Mesenchymal stem cell (in vitro differentiated cells and primary cell): ENCODE results near the gene CCDC30.

Experiments used
- DNase-seq: peaks from one replicate; pipeline ENCODE4 v3.0.0-alpha.2; 2013
- H2AFZ ChIP-seq: one replicate; pipeline ENCODE4 v1.6.1; 2013; ENCODE audit warnings: low read depth, mild to moderate bottlenecking, control low read depth, inconsistent platforms, low read length, moderate library complexity
- H2AK5ac ChIP-seq: 2 replicates; pipeline ENCODE4 v1.6.1; 2013; ENCODE audit warnings: low read length, moderate library complexity, mild to moderate bottlenecking, inconsistent platforms; ENCODE audit not compliant: severe bottlenecking
- H2BK120ac ChIP-seq: one replicate; pipeline ENCODE4 v1.6.1; 2013; ENCODE audit warnings: low read depth, mild to moderate bottlenecking, inconsistent platforms, low read length, moderate library complexity
- H2BK12ac ChIP-seq, 2 experiments: one replicate each; pipeline ENCODE4 v1.6.1; 2013; ENCODE audit warnings: inconsistent platforms in 2 of 2, low read length in 2 of 2, mild to moderate bottlenecking in 2 of 2, moderate library complexity in 2 of 2, control low read depth in 1 of 2
- H2BK15ac ChIP-seq: one replicate; pipeline ENCODE4 v1.6.1; 2013; ENCODE audit warnings: mild to moderate bottlenecking, low read depth, inconsistent platforms; ENCODE audit not compliant: poor library complexity, severe bottlenecking
- H2BK5ac ChIP-seq: 2 replicates; pipeline ENCODE4 v1.6.1; 2013; ENCODE audit warnings: low read depth, mild to moderate bottlenecking, low read length, control low read depth, inconsistent platforms; ENCODE audit not compliant: poor library complexity, severe bottlenecking
- H3K14ac ChIP-seq, 2 experiments: one replicate each; pipeline ENCODE4 v1.6.1; 2013; ENCODE audit warnings: inconsistent platforms in 2 of 2, low read length in 2 of 2, control low read depth in 1 of 2, mild to moderate bottlenecking in 1 of 2, moderate library complexity in 1 of 2
- H3K18ac ChIP-seq, 2 experiments: one replicate each; pipeline ENCODE4 v1.6.1; 2013; ENCODE audit warnings: inconsistent platforms in 2 of 2, low read length in 2 of 2, control low read depth in 1 of 2, low read depth in 1 of 2, mild to moderate bottlenecking in 1 of 2
- H3K23ac ChIP-seq, 2 experiments: one replicate each; pipeline ENCODE4 v1.6.1; 2013; ENCODE audit warnings: inconsistent platforms in 2 of 2, low read length in 2 of 2, mild to moderate bottlenecking in 2 of 2, moderate library complexity in 2 of 2, control low read depth in 1 of 2
- H3K27ac ChIP-seq: 2 replicates; pipeline ENCODE4 v1.5.1; 2013; ENCODE audit warnings: mild to moderate bottlenecking, moderate library complexity, low read length, control low read depth, inconsistent platforms; ENCODE audit not compliant: poor library complexity, severe bottlenecking
- H3K27me3 ChIP-seq, 2 experiments: 2 replicates each; pipeline versions ENCODE4 v1.6.1 to v1.7.0; 2013; ENCODE audit warnings: low read length in 2 of 2, mild to moderate bottlenecking in 2 of 2, moderate library complexity in 2 of 2, control low read depth in 1 of 2, inconsistent platforms in 1 of 2; ENCODE audit not compliant: control insufficient read depth in 1 of 2, insufficient read depth in 1 of 2
- H3K36me3 ChIP-seq, 2 experiments: 2 replicates each; pipeline versions ENCODE4 v1.6.1 to v1.7.0; 2013; ENCODE audit warnings: low read length in 2 of 2, control low read depth in 1 of 2, inconsistent platforms in 1 of 2, low read depth in 1 of 2, mild to moderate bottlenecking in 1 of 2; ENCODE audit not compliant: insufficient read depth in 2 of 2, control insufficient read depth in 1 of 2
- H3K4ac ChIP-seq, 2 experiments: one replicate each; pipeline ENCODE4 v1.6.1; 2013; ENCODE audit warnings: inconsistent platforms in 2 of 2, low read length in 2 of 2, mild to moderate bottlenecking in 2 of 2, moderate library complexity in 2 of 2, control low read depth in 1 of 2, low read depth in 1 of 2
- H3K4me1 ChIP-seq: 2 replicates; pipeline ENCODE4 v1.6.1; 2013; ENCODE audit warnings: low read depth, low read length, control low read depth; ENCODE audit not compliant: control insufficient read depth, insufficient read depth
- H3K4me2 ChIP-seq: 2 replicates; pipeline ENCODE4 v1.6.1; 2013; ENCODE audit warnings: low read length, mild to moderate bottlenecking, inconsistent platforms; ENCODE audit not compliant: poor library complexity, severe bottlenecking
- H3K4me3 ChIP-seq, 2 experiments: 2 replicates each; pipeline versions ENCODE4 v1.5.1 to v1.7.0; 2013; ENCODE audit warnings: low read length in 2 of 2, mild to moderate bottlenecking in 2 of 2, control low read depth in 1 of 2, low read depth in 1 of 2; ENCODE audit not compliant: insufficient read depth in 1 of 2
- H3K79me1 ChIP-seq: replicated peaks from 2 replicates; pipeline ENCODE4 v1.6.1; 2013; ENCODE audit warnings: mild to moderate bottlenecking, control low read depth, low read length, inconsistent platforms; ENCODE audit not compliant: poor library complexity, severe bottlenecking
- H3K9ac ChIP-seq: 2 replicates; pipeline ENCODE4 v1.7.0; 2013; ENCODE audit warnings: mild to moderate bottlenecking, low read length, moderate library complexity
- H3K9me3 ChIP-seq: 2 replicates; pipeline ENCODE4 v1.7.0; 2013; ENCODE audit warnings: mild to moderate bottlenecking, low read length; ENCODE audit not compliant: control insufficient read depth
- H4K8ac ChIP-seq: one replicate; pipeline ENCODE4 v1.6.1; 2013; ENCODE audit warnings: inconsistent platforms, mild to moderate bottlenecking, low read length, moderate library complexity
- H4K91ac ChIP-seq: one replicate; pipeline ENCODE4 v1.6.1; 2013; ENCODE audit warnings: mild to moderate bottlenecking, low read length, inconsistent platforms
- WGBS: methylation state at CpG from one replicate; pipeline ENCODE4 v1.1.7; 2013; ENCODE audit warnings: mixed read lengths; 5-methylcytosine and 5-hydroxymethylcytosine counted together

CCDC30 gene

DNA sequence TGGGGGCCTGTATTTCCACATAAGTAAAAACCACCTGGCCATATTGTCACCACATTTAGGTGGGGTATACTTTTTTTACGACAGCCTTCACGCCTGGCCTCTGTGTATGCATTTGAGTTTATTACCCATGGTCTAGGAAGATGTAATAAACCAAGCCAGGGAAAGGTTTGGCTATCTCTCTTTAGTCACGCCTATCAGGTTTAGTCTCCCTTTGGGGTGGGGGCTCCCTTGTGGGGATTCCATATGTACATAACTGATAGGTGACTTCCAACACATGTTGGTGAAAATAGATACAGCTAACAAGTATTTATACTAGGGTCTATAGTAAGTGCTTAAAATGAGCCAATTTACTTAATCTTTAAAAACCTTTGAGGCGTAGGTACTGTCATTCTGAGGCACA, 223.3 kb downstream of the CCDC30 start:
- DNase-seq, result no peak
- Histone ChIP-seq H4K91ac (no peak overlapping the region), H4K8ac (no peak overlapping the region), H3K36me3 (peaks cover 0 to 54% of the 10 kb centered on the region in 2 experiments), H3K18ac (no peak overlapping the region), H2BK15ac (no peak overlapping the region), H3K4me1 (peaks cover 6% of the 10 kb centered on the region), H3K79me1 (no peaks in the 10 kb centered on the region), H3K27ac (no peak overlapping the region), H2BK12ac (no peak overlapping the region), H2AK5ac (no peak overlapping the region), H3K4me3 (peak overlapping the region in 1 of 2 experiments; percentile 92), H2BK120ac (no peak overlapping the region), H2BK5ac (no peak overlapping the region), H3K9ac (peak overlapping the region; percentile 59), H3K27me3 (no peaks in the 10 kb centered on the region), H3K23ac (no peak overlapping the region), H3K4me2 (no peak overlapping the region), H3K14ac (no peak overlapping the region), H2AFZ (no peak overlapping the region), H3K9me3 (no peaks in the 10 kb centered on the region), H3K4ac (no peak overlapping the region)
- WGBS, result 91% methylated on average over 4 of the region's 4 CpGs

DNA sequence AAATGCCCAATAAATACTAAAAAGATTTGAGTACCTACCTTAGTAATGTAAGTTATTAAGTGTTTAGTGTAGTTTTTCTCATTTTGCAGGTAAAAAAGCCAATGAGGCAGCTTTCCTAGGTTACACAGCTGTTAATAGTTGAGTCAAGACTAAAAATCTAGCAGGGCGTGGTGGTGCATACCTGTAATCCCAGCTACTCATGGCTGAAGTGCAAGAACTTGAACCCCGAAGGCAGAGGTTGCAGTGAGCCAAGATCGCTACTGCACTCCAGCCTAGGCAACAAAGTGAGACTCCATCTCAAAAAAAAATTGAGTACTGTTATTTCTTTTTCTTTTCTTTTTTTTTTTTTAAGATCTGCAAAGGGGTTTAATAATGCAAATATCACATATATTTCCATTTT, 226.8 kb downstream of the CCDC30 start:
- WGBS, result 92% methylated on average over 2 of the region's 3 CpGs
- Histone ChIP-seq H4K8ac (no peak overlapping the region), H2BK5ac (no peak overlapping the region), H2AFZ (no peak overlapping the region), H2AK5ac (no peak overlapping the region), H3K9me3 (no peaks in the 10 kb centered on the region), H3K27ac (no peak overlapping the region), H3K4me1 (peaks cover 7% of the 10 kb centered on the region), H2BK12ac (no peak overlapping the region), H3K79me1 (no peaks in the 10 kb centered on the region), H3K18ac (no peak overlapping the region), H3K23ac (no peak overlapping the region), H2BK120ac (no peak overlapping the region), H3K36me3 (peaks cover 0 to 68% of the 10 kb centered on the region in 2 experiments), H2BK15ac (no peak overlapping the region), H3K9ac (no peak overlapping the region), H3K4me2 (no peak overlapping the region), H4K91ac (no peak overlapping the region), H3K4me3 (no peak overlapping the region), H3K4ac (no peak overlapping the region), H3K14ac (no peak overlapping the region), H3K27me3 (no peaks in the 10 kb centered on the region)
- no peak for DNase-seq

DNA sequence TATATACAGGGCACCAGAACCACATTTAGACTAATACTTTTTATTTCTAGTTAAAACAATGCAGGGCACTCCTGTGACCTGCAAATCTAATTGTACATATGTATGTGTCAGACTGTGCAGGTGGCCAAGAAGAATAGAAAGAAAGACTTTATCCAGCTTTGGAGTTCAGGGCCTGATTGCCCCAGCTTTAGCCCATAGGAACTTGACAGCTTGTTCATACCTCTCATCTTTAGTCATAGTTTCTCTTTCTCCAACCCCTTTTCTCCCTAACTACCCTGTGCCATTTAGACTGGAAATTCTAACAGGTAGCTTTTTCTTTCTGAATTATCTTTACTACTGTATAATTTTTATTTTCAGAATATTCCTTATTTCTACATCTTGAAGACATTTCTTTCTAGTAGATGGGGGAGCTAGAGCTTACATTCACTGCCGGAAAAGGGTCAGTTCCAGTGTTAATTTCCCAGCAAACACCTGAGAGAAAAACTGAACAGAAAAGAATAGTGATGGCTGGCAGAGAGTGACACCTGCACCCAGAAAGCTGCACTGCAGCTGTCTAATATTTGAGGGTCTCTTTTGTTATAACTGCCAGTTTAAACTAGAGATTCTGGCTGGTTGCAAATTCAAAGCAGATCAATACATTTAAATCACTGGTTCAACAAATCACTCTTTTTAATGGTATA, 227.5 kb downstream of the CCDC30 start:
- Histone ChIP-seq H2AFZ (no peak overlapping the region), H3K4ac (no peak overlapping the region), H3K79me1 (no peaks in the 10 kb centered on the region), H3K27me3 (no peaks in the 10 kb centered on the region), H3K9ac (no peak overlapping the region), H3K27ac (no peak overlapping the region), H3K4me1 (peaks cover 7% of the 10 kb centered on the region), H3K4me2 (no peak overlapping the region), H3K23ac (no peak overlapping the region), H2BK12ac (no peak overlapping the region), H3K18ac (no peak overlapping the region), H2BK120ac (no peak overlapping the region), H2AK5ac (no peak overlapping the region), H3K36me3 (peaks cover 0 to 69% of the 10 kb centered on the region in 2 experiments), H4K91ac (no peak overlapping the region), H2BK5ac (no peak overlapping the region), H3K14ac (no peak overlapping the region), H2BK15ac (no peak overlapping the region), H3K9me3 (no peaks in the 10 kb centered on the region), H3K4me3 (no peak overlapping the region), H4K8ac (no peak overlapping the region)
- no peak for DNase-seq
- 95% methylated on average over 1 of the region's 1 CpG for WGBS

DNA sequence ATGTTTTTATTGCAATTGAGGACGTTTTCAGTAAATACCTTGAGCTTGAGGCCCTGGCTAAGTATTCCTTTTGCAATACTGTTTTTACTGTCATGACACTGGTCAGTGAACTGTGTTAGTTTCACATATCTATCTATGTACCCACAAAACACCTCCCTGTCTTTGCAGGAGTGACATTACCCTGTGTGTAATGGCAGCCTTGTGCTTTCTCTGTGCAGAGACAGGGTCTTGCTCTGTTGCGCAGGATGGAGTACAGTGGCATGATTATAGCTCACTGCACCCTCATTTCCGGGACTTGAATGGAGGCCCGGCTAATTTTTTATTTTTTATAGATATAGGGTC, 228.0 kb downstream of the CCDC30 start:
- WGBS, result 88% methylated on average over 3 of the region's 4 CpGs

More for the DNA sequence above, 228.0 kb downstream of the CCDC30 start:
- Histone ChIP-seq H3K9me3 (no peaks in the 10 kb centered on the region), H3K27me3 (no peaks in the 10 kb centered on the region), H3K4me3 (no peak overlapping the region), H3K18ac (no peak overlapping the region), H2BK15ac (no peak overlapping the region), H3K36me3 (peaks cover 0 to 69% of the 10 kb centered on the region in 2 experiments), H4K8ac (no peak overlapping the region), H3K14ac (no peak overlapping the region), H2AK5ac (no peak overlapping the region), H3K4ac (no peak overlapping the region), H4K91ac (no peak overlapping the region), H3K4me1 (peaks cover 7% of the 10 kb centered on the region), H2BK12ac (no peak overlapping the region), H2AFZ (no peak overlapping the region), H3K9ac (no peak overlapping the region), H2BK5ac (no peak overlapping the region), H3K79me1 (no peaks in the 10 kb centered on the region), H3K23ac (no peak overlapping the region), H2BK120ac (no peak overlapping the region), H3K27ac (no peak overlapping the region), H3K4me2 (no peak overlapping the region)
- DNase-seq, result no peak
